Skeletal muscle tissue (tissue), 4 donors: ENCODE data around the gene IL32. TPM values are rescaled to one million over a fixed set of nuclear protein-coding genes. Genes with fewer than 3 reads are reported as not detected.
"Not testable (repeated sequence)": the region's sequence is repeated elsewhere in the genome, so short reads cannot be mapped to it uniquely, and the experiment has no call there.

Experiments used
- H3K27ac ChIP-seq: one replicate; pipeline ENCODE4 v1.7.0; 2013; ENCODE audit warnings: mild to moderate bottlenecking, low read depth, low read length, inconsistent platforms
- H3K27me3 ChIP-seq, 3 donors: one replicate each; pipeline ENCODE4 v1.7.0; 2013; ENCODE audit warnings: low read length in 3 of 3; ENCODE audit not compliant: control insufficient read depth in 3 of 3, insufficient read depth in 3 of 3
- H3K36me3 ChIP-seq, 3 donors: one replicate each; pipeline ENCODE4 v1.7.0; 2013; ENCODE audit warnings: low read length in 3 of 3; ENCODE audit not compliant: control insufficient read depth in 3 of 3, insufficient read depth in 3 of 3
- H3K4me1 ChIP-seq, 3 donors: one replicate each; pipeline ENCODE4 v1.7.0; 2013; ENCODE audit warnings: low read length in 3 of 3, mild to moderate bottlenecking in 3 of 3; ENCODE audit not compliant: control insufficient read depth in 3 of 3, insufficient read depth in 3 of 3
- H3K4me3 ChIP-seq, 3 donors: one replicate each; pipeline ENCODE4 v1.7.0; 2013; ENCODE audit warnings: low read length in 3 of 3
- H3K9ac ChIP-seq, 3 donors: one replicate each; pipeline ENCODE4 v1.7.0; 2013; ENCODE audit warnings: low read length in 3 of 3, mild to moderate bottlenecking in 3 of 3, moderate library complexity in 2 of 3, low read depth in 1 of 3
- H3K9me3 ChIP-seq, 3 donors: one replicate each; pipeline ENCODE4 v1.7.0; 2013; ENCODE audit warnings: low read length in 3 of 3; ENCODE audit not compliant: control insufficient read depth in 3 of 3
- total RNA-seq: library from RNA; depleted of rRNA; stranded (reverse); fragments of >200 nt; gene quantifications from one replicate; pipeline ENCODE4 v1.2.3, GENCODE V29; 2014
- donor health status: Osteomylitis.

IL32 gene
- total RNA-seq, 1 donor from 2014 or later = 25.1 TPM

- Histone ChIP-seq H3K9me3 (no peaks in the 10 kb centered on the region), H3K4me1 (peaks cover 22 to 40% (median 33%) of the 10 kb centered on the region in 3 donors), H3K27ac (no peak overlapping the region), H3K4me3 (no peak overlapping the region), H3K9ac (peak overlapping the region in 2 of 3 donors; percentile 10 to 16), H3K27me3 (peaks cover 0 to under 1% (median 0%) of the 10 kb centered on the region in 3 donors), H3K36me3 (peaks cover 0 to 11% (median 7%) of the 10 kb centered on the region in 3 donors)
These were observed 3.0 kb downstream of the IL32 start for GRCh38 chr16:3068487-3068886.

GRCh38 chr16:3069146-3069545 is 3.7 kb downstream of the IL32 start:
- not testable (repeated sequence) for H3K27ac ChIP-seq, H3K4me3 ChIP-seq, H3K9ac ChIP-seq, H3K27me3 ChIP-seq, H3K9me3 ChIP-seq
- peaks cover 26 to 41% (median 33%) of the 10 kb centered on the region in 3 donors for H3K4me1 ChIP-seq
- H3K36me3 ChIP-seq = peaks cover 0 to 11% (median 7%) of the 10 kb centered on the region in 3 donors

GRCh38 chr16:3070608-3071111 is 5.2 kb downstream of the IL32 start:
- no peak overlapping the region for H3K27ac ChIP-seq
- H3K36me3 ChIP-seq = peaks cover 0 to 11% (median 7%) of the 10 kb centered on the region in 3 donors

GRCh38 chr16:3071655-3072054 is 6.2 kb downstream of the IL32 start:
- Histone ChIP-seq H3K9ac (no peak overlapping the region), H3K4me3 (no peak overlapping the region), H3K27me3 (peaks cover 0 to 4% (median 4%) of the 10 kb centered on the region in 3 donors), H3K4me1 (peaks cover 6 to 22% (median 13%) of the 10 kb centered on the region in 3 donors), H3K27ac (no peak overlapping the region), H3K36me3 (peaks cover 0 to 11% (median 7%) of the 10 kb centered on the region in 3 donors), H3K9me3 (no peaks in the 10 kb centered on the region)

More at GRCh38 chr16:3070608-3071111, 5.2 kb downstream of the IL32 start:
- peaks cover 0 to 4% (median 4%) of the 10 kb centered on the region in 3 donors for H3K27me3 ChIP-seq
- no peak overlapping the region for H3K4me3 ChIP-seq
- no peak overlapping the region for H3K9ac ChIP-seq
- peaks cover 15 to 32% (median 23%) of the 10 kb centered on the region in 3 donors for H3K4me1 ChIP-seq
- H3K9me3 ChIP-seq = no peaks in the 10 kb centered on the region

GRCh38 chr16:3072148-3072547 is 6.7 kb downstream of the IL32 start:
- H3K27ac ChIP-seq, H3K27me3 ChIP-seq, H3K9ac ChIP-seq, H3K9me3 ChIP-seq, H3K4me3 ChIP-seq: not testable (repeated sequence)
- H3K4me1 ChIP-seq = peaks cover 6 to 19% (median 8%) of the 10 kb centered on the region in 3 donors
- H3K36me3 ChIP-seq = peaks cover 0 to 11% (median 7%) of the 10 kb centered on the region in 3 donors

- H3K27me3 ChIP-seq, H3K4me3 ChIP-seq, H3K9ac ChIP-seq, H3K27ac ChIP-seq, H3K9me3 ChIP-seq: not testable (repeated sequence)
- Histone ChIP-seq H3K36me3 (peaks cover 0 to 11% (median 7%) of the 10 kb centered on the region in 3 donors), H3K4me1 (peaks cover 6 to 13% (median 6%) of the 10 kb centered on the region in 3 donors)
These were observed 7.3 kb downstream of the IL32 start for GRCh38 chr16:3072576-3073263.

GRCh38 chr16:3073448-3073847 is 8.0 kb downstream of the IL32 start:
- Histone ChIP-seq H3K27me3 (peaks cover 0 to 4% (median 4%) of the 10 kb centered on the region in 3 donors), H3K27ac (no peak overlapping the region), H3K9me3 (no peaks in the 10 kb centered on the region), H3K9ac (no peak overlapping the region), H3K36me3 (peaks cover 0 to 8% (median 1%) of the 10 kb centered on the region in 3 donors), H3K4me1 (peaks cover 0 to 7% (median 6%) of the 10 kb centered on the region in 3 donors), H3K4me3 (no peak overlapping the region)

GRCh38 chr16:3074860-3075522 is 9.6 kb downstream of the IL32 start:
- peaks cover 0 to 6% (median 5%) of the 10 kb centered on the region in 3 donors for H3K4me1 ChIP-seq
- no peaks in the 10 kb centered on the region for H3K36me3 ChIP-seq
- no peaks in the 10 kb centered on the region for H3K9me3 ChIP-seq
- no peak overlapping the region for H3K9ac ChIP-seq
- H3K27me3 ChIP-seq = peaks cover 0 to 4% (median 4%) of the 10 kb centered on the region in 3 donors
- H3K27ac ChIP-seq = no peak overlapping the region
- H3K4me3 ChIP-seq = no peak overlapping the region

GRCh38 chr16:3075523-3075915 is 10.1 kb downstream of the IL32 start:
- H3K27ac ChIP-seq = no peak overlapping the region
- no peak overlapping the region for H3K4me3 ChIP-seq
- H3K9ac ChIP-seq = no peak overlapping the region
- peaks cover 0 to 6% (median 5%) of the 10 kb centered on the region in 3 donors for H3K4me1 ChIP-seq
- H3K9me3 ChIP-seq = no peaks in the 10 kb centered on the region
- H3K27me3 ChIP-seq = peaks cover 0 to 4% (median 4%) of the 10 kb centered on the region in 3 donors
- no peaks in the 10 kb centered on the region for H3K36me3 ChIP-seq

- not testable (repeated sequence) for H3K4me3 ChIP-seq, H3K9ac ChIP-seq, H3K27me3 ChIP-seq, H3K4me1 ChIP-seq, H3K36me3 ChIP-seq, H3K9me3 ChIP-seq, H3K27ac ChIP-seq
These were observed 10.5 kb downstream of the IL32 start for GRCh38 chr16:3075946-3076345.
